Measurements from ENCODE around the gene SLC6A20.

SLC6A20 gene

GRCh38 chr3:45719655-45720487 lies 76.5 kb downstream of the SLC6A20 start:
- no peak for DNase-seq (ENCODE audit: low read depth)

- no peak for DNase-seq (ENCODE audit: low read depth)
Measured at GRCh38 chr3:45716790-45717336, 79.5 kb downstream of the SLC6A20 start.

GRCh38 chr3:45715945-45716344 lies 80.4 kb downstream of the SLC6A20 start:
- no peak for DNase-seq (ENCODE audit: low read depth)

- DNase-seq (ENCODE audit: low read depth): no peak
Measured at GRCh38 chr3:45712434-45713110, 83.8 kb downstream of the SLC6A20 start.

- DNase-seq (ENCODE audit: low read depth): no peak
Measured at GRCh38 chr3:45711931-45712330, 84.4 kb downstream of the SLC6A20 start.

- DNase-seq (ENCODE audit: low read depth): no peak
Measured at GRCh38 chr3:45705839-45706808, 90.2 kb downstream of the SLC6A20 start.

All from stimulated activated CD8-positive, alpha-beta memory T cell treated with anti-CD3 and anti-CD28 coated beads, Interleukin-4, amount 100 ng/mL, for 24 hours (primary cell).